ENCODE data around the gene FGF12.
"Not testable (repeated sequence)": the region's sequence is repeated elsewhere in the genome, so short reads cannot be mapped to it uniquely, and the experiment has no call there.

The FGF12 gene

GRCh38 chr3:192727032-192727847 lies at the start of gene FGF12:
TSS of gene FGF12 (minus strand) at chr3:192727541.
- FAIRE-seq = no peak

DNA sequence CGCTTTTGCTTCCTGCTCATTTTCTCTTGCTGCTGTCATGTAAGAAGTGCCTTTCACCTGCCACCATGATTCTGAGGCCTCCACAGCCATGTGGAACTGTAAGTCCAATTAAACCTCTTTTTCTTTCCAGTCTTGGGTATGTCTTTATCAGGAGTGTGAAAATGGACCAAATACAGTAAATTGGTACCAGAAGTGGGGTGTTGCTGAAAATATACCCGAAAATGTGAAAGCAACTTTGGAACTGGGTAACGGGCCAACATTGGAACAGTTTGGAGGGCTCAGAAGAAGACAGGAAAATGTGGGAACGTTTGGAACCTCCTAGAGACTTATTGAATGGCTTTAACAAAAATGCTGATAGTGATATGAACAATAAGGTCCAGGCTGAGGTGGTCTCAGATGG lies 47.0 kb upstream of the FGF12 start:
- FAIRE-seq = not testable (repeated sequence)

DNA sequence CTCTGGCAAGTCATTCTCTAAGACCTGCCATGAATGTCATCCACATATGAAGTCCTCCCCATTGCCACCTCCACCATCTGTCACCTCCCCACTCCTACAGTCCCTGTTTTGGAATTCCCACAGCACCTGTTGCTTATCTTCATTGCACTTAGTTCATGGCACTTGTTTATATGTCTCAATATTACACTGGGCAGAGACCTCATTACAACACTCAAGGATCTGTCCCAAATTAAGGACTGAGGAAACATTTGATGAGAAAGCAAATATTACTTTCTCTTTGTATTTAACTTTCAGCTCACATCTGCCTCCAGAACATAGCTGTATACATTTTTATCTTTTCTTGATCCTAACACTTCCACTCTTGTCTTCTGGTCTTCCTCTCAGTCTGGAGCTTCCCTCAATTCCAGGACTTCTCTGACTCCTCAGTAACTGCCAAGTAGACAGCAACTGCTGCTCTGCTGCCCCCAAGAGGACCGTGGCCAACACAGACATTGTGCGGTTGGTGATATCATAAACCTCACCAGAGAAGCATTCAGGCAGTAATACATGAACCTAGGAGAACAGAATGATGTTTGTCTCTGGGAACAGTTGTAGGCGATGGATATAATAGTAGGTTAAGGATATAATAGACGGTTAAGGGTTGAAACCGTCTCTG lies 45.0 kb upstream of the FGF12 start:
- FAIRE-seq = no peak

DNA sequence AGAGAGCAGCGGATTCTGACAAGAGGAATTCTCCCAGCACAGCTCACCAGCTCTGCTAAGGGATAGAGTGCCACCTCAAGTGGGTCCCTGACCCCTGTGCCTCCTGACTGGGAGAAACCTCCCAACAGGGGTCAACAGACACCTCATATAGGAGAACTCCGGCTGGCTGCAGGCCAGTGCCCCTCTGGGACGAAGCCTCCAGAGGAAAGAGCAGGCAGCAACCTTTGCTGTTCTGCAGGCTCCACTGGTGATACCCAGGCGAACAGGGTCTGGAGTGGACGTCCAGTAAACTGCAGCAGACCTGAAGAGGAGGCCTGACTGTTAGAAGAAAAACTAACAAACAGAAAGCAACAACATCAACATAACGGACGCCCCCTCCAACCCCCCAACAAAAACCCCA lies 31.3 kb upstream of the FGF12 start:
- FAIRE-seq = no peak

- FAIRE-seq = no peak
These were observed 23.8 kb upstream of the FGF12 start for GRCh38 chr3:192751148-192751547.

DNA sequence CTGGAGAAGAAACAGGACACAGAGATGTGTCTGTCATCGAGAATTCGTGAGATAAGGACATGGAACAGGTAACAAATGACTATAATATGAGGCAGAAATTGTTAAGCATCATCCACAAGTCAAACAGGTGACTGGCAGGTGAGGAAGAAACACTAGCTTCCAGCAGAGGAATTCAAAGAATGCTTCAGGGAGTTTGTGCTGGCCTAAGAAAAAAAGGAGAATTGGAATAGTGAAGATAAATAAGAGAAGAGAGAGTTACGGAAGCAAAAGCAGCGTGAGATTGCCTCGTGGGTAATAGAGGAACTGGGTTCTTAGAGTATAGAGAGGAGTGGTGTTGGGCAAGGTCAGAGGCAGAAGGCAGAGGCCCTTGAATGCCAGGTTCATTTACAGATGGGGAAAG lies 22.9 kb upstream of the FGF12 start:
- no peak for FAIRE-seq

GRCh38 chr3:192747746-192748145 lies 20.4 kb upstream of the FGF12 start:
- no peak for FAIRE-seq

DNA sequence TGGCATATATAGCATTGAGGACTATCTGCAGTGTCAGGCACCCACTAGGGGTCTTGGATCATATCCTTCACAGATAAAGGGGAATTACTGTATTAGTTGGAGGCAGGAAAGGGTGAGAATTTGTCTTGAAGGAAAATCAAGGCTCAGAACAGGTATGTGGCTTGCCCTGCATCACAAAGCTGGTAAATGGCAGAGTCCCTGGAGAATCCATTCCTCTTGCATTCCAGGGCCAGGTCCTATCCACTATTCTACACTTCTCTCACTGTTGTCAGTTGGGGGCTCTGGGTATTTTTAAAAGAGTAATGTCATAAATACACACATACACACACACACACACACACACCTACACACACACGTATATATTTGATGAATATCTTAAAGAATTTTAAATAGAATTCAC lies 19.8 kb upstream of the FGF12 start:
- FAIRE-seq = no peak

DNA sequence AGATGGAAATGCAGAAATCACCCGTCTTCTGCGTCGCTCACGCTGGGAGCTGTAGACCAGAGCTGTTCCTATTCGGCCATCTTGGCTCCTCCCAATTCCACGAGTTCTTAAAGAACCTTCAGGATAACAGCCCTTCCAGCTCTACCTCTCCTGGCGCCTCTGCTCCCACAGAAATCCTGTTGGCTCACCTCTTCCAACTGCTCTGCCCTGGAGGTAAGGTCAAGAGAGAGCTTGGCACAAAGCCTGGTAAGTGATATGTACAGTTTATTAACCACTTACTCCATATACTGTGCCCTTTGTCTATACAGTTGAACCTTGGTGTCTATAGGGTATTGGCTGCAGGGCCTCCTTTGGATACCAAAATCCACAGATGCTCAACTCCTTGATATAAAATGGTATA lies 17.8 kb upstream of the FGF12 start:
- FAIRE-seq = no peak

GRCh38 chr3:192744604-192745003 lies 17.3 kb upstream of the FGF12 start:
- not testable (repeated sequence) for FAIRE-seq

GRCh38 chr3:192737506-192737905 lies 10.2 kb upstream of the FGF12 start:
- FAIRE-seq = no peak

DNA sequence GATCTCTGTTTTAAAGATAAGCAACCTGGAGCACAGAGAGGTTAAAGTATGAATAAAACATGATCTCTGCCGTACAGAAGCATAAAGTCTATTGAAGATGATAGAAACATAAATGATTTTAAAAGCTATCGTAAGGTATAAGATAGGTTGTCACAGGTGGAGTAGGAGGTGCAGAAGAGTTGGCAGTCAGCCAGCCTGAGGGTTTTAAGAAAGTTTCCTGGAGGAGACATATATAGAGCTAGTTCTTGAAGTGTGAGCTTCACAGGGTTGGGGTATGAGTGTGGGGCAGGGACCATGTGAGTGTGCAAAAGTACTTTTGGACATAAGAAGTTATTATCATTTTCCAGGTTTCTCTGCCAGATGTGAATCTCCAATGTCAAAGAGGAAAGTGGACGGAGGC lies 3.9 kb upstream of the FGF12 start:
- no peak for FAIRE-seq

DNA sequence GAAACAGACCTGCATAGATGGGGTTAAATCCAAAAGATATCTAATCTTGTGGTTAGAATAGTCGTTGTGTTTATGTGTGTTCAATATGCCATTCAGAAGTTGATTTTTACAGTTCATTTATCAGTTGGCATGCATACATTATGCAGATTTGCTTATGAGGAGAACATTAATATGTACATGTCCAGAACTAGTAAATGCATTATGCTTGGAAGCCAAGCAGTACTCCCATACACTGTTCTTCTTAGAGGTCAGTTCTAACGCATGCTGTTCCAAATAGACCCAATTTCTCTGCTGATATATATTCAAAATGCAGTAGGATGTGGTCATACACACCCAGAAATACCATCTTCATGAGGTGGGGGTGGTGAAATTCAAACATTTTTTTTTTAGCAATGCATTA lies 956 bp downstream of the FGF12 start:
- no peak for FAIRE-seq

GRCh38 chr3:192719964-192720363 lies 7.4 kb downstream of the FGF12 start:
- no peak for FAIRE-seq

GRCh38 chr3:192718156-192718555 lies 9.2 kb downstream of the FGF12 start:
- no peak for FAIRE-seq

- FAIRE-seq = no peak
These were observed 12.2 kb downstream of the FGF12 start for GRCh38 chr3:192715126-192715525.

DNA sequence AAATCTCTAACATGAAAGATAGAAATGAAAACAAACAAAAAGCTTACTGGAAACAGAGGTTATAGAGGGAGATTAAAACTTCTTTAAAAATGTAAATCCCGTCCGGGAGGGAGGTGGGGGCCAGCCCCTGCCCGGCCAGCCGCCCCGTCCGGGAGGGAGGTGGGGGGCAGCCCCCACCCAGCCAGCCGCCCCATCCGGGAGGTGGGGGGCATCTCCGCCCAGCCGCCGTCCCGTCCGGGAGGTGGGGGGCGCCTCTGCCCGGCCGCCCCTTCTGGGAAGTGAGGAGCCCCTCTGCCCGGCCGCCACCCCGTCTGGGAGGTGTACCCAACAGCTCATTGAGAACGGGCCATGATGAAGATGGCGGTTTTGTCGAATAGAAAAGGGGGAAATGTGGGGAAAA lies 16.2 kb downstream of the FGF12 start:
- FAIRE-seq = not testable (repeated sequence)

- no peak for FAIRE-seq
These were observed 17.0 kb downstream of the FGF12 start for GRCh38 chr3:192710366-192710765.

- FAIRE-seq = no peak
These were observed 21.1 kb downstream of the FGF12 start for GRCh38 chr3:192706272-192706671.

DNA sequence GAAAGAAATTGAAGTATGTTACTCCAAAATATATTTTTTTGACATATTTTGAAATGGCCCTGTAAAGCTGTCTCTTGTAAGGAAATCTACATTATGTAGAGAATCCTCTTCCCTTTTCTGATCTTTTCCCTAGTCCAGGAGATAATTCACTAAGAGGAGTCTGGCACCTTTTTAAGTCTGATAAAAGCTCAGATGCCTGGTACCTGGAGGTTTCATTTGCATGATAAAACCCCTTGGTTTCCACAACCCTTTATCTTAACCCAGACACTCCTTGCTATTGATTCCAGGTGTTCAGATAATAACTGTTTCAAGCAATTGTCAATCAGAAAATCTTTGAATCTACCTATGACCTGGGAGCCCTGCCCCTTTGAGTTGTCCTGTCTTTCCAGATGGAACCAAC lies 26.5 kb downstream of the FGF12 start:
- no peak for FAIRE-seq

DNA sequence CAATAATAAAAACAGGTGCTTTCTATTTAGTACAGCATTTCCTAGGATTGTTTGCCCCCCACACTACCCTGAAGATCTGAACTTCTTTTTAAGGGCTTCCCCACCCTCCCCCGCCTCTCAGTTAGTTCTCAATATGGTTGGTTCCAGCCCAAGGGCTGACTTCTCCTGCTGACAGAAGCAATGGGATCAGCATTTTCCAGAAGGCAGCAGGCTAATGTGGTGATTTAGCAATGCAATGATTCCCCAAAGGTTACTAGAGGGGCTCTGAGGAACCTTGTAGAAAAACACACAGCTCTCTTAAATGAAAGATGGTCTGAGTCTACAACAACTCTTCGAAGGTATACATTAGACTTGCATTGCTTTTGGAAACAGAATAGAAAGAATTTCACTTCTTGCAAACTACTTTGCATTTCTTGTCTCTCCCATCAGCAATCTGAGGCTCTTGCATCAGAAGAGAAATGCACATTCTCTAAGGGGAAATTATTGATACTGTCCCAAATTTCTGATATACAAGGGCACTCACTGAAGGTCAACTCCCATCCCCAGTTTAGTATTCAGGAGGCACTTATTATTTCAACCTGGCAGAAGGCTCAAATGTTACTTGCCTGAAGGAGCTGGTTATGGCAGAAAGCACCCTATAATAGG lies 30.3 kb downstream of the FGF12 start:
- FAIRE-seq = no peak

GRCh38 chr3:192687488-192688152 lies 39.7 kb downstream of the FGF12 start:
- FAIRE-seq = no peak

DNA sequence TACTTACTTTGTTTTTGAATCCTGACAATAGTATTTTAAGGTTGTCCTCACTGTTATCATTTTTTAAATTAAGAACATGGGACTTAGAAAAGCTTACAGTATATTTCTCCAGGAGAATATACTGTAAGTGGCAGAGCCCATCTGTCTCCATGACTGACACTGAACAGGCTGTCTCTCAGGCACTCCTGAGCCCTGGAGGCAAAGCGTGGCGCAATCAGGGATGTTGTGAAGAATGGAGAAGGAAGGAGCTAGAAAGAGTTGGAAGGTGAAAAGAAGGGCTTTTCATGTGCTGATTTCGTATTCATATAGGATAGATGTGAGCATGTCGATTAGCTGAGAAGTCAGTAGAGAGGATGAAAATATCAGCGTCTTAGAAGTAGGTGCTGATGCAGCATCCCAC lies 41.5 kb downstream of the FGF12 start:
- FAIRE-seq = no peak

DNA sequence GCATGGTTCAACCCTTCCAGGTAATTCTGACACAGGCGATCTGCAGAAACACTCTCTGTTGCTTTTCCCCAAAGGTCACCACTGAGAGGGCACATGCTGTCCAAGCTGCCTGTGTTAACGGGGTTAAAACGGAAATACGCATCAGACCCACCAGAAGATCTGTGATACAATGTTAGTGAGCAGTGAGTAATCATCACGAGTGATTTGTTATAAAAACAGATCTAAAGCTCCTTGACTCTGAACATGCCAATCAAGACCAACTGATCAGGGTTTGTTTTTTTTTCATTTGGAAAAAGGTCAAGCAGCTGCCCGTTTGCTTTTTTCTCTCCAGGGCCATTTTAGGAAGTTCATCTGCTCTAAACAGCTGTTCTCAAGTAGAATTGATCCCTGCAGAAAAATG lies 43.2 kb downstream of the FGF12 start:
- no peak for FAIRE-seq
